GM19468 (cell line): ENCODE measurements around the gene SPP2.

Source experiments
- ATAC-seq: cut with Tn5 transposase; IDR thresholded peaks from one replicate; pipeline ENCODE4 v1.9.1; 2021; ENCODE audit warnings: mild to moderate bottlenecking, moderate library complexity, moderate number of reproducible peaks; ENCODE audit not compliant: unreplicated experiment; ENCODE audit errors: extremely low read depth

Gene SPP2

GRCh38 chr2:234083572-234084348, 33.3 kb downstream of the SPP2 start:
- no peak for ATAC-seq

GRCh38 chr2:234091432-234091879, 41.0 kb downstream of the SPP2 start:
- ATAC-seq: no peak

GRCh38 chr2:234091883-234092282, 41.4 kb downstream of the SPP2 start:
- no peak for ATAC-seq

- ATAC-seq: no peak
These were observed 41.8 kb downstream of the SPP2 start for GRCh38 chr2:234092344-234092743.

GRCh38 chr2:234095301-234095700, 44.8 kb downstream of the SPP2 start:
- no peak for ATAC-seq

- no peak for ATAC-seq
These were observed 45.7 kb downstream of the SPP2 start for GRCh38 chr2:234096164-234096563.

- no peak for ATAC-seq
These were observed 48.2 kb downstream of the SPP2 start for GRCh38 chr2:234098681-234099080.

- ATAC-seq: no peak
These were observed 48.8 kb downstream of the SPP2 start for GRCh38 chr2:234099266-234099665.

- ATAC-seq: no peak
These were observed 50.2 kb downstream of the SPP2 start for GRCh38 chr2:234100686-234101085.

- no peak for ATAC-seq
These were observed 51.6 kb downstream of the SPP2 start for GRCh38 chr2:234102112-234102511.

GRCh38 chr2:234107861-234108260, 57.4 kb downstream of the SPP2 start:
- ATAC-seq: no peak

- no peak for ATAC-seq
These were observed 58.8 kb downstream of the SPP2 start for GRCh38 chr2:234109321-234109720.

GRCh38 chr2:234110219-234110618, 59.7 kb downstream of the SPP2 start:
- no peak for ATAC-seq

GRCh38 chr2:234111523-234111922, 61.0 kb downstream of the SPP2 start:
- ATAC-seq: no peak

GRCh38 chr2:234116010-234116409, 65.5 kb downstream of the SPP2 start:
- ATAC-seq: no peak

GRCh38 chr2:234121999-234122398, 71.5 kb downstream of the SPP2 start:
- ATAC-seq: no peak

GRCh38 chr2:234125451-234126145, 75.1 kb downstream of the SPP2 start:
- ATAC-seq: no peak

GRCh38 chr2:234126146-234126470, 75.6 kb downstream of the SPP2 start:
- no peak for ATAC-seq
